Inflammatory macrophage (primary cell): ENCODE results near the gene OR5A2.
"Not testable (repeated sequence)": the region's sequence is repeated elsewhere in the genome, so short reads cannot be mapped to it uniquely, and the experiment has no call there.

ENCODE experiments used
- DNase-seq, 2 donors: peaks; one replicate each; pipeline ENCODE4 v3.0.0-alpha.2; 2020 to 2022
- total RNA-seq, 18 experiments: gene quantifications; one replicate each; lab custom pipeline; 2026; ENCODE audit warnings: mixed read lengths in 6 of 18, inconsistent platforms in 2 of 18; lab: John Stamatoyannopoulos, UW

Gene OR5A2, protein sequence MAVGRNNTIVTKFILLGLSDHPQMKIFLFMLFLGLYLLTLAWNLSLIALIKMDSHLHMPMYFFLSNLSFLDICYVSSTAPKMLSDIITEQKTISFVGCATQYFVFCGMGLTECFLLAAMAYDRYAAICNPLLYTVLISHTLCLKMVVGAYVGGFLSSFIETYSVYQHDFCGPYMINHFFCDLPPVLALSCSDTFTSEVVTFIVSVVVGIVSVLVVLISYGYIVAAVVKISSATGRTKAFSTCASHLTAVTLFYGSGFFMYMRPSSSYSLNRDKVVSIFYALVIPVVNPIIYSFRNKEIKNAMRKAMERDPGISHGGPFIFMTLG
- total RNA-seq, result 0 to 0.27 (median 0) reads per million in 18 experiments

- DNase-seq, result no peak
Observed at GRCh38 chr11:59426361-59427067, at the start of gene OR5A2. OR5A2 (minus strand) TSS chr11:59426413; CDS start chr11:59422953, 3,460 bp downstream.

DNA sequence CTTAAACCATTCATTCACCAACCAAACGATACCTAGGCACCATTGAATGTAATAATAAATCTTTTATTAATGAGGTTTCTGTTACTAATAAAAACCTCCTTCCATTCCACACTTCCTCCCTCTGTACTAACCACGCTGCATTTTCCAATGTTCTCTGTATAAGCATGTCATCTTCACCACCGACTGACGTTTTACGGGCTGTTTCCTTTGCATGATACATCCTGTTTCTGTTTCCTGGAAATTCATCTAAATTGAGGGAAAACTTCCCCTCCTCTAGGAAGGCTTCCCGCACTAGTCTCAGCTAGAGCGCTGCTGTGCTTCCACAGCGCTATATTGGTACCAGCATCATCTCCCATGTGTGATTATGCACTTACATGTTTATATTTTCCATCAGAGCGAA is 49.0 kb upstream of the OR5A2 start:
- DNase-seq, result no peak

DNA sequence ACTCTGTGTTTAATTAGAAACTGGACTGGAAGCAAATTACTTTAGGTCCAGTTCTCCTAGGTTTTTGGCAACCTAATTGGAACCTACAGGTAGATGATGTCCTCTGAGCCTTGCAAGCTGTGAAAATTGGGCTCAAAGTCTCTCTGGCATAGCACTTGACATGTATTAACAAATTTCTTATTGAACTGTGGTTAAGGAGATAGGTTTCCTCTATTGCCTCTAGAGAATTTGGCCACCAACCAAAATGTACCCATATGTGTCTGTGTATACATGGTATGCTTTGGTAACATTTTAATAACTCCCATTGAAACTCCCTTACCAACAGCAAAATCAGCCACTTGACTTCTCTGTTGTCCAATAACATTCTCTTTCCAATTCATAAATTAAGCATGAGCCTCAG is 46.8 kb upstream of the OR5A2 start, which contains the start of gene OR4D10:
Gene OR4D10 (plus strand): TSS at position 301 of the 400 bp plus-strand sequence. CDS start 4,115 bp downstream, outside the sequence.
- DNase-seq, result no peak

GRCh38 chr11:59463190-59463641 is 37.0 kb upstream of the OR5A2 start:
- DNase-seq, result no peak

DNA sequence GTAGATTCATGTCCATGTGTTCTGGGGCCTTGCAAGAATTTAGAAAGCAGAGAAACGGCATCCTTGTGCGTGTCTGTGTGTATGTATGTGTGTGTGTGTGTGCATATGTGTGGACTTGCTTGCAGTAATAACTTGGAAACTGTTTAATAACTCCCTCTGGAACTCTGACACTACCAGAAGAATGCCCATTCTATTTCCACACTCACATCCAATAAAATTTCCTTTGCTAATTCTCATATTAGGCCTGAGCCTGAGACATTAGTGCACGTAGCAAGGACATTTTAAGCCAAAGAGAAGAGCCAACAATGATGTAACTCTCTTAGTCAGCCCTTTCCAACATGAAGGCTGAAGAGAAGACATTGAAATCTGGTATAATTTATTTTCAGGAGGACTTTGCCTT is 33.7 kb upstream of the OR5A2 start:
- no peak for DNase-seq

DNA sequence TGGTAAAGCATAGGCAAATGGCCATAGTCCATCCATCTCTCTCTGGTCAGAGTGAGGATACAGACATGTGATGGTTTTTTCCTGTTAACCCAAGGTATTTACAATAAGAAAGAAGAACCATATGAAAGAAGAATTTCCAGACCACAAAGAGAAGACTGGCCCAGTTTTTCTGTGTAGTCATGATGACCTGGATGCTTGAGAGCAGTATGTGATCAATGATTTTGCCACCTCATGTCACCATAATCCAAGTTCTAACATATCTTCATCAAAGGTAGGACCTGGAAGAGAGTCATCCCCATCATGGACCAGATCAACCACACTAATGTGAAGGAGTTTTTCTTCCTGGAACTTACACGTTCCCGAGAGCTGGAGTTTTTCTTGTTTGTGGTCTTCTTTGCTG is 30.4 kb upstream of the OR5A2 start, which contains the start of gene OR4D6:
Gene OR4D6 (plus strand): TSS at position 301 of the 400 bp plus-strand sequence. CDS start 0 bp downstream, at position 301.
- no peak for DNase-seq

GRCh38 chr11:59448484-59448883 is 22.3 kb upstream of the OR5A2 start:
- no peak for DNase-seq

GRCh38 chr11:59445624-59446023 is 19.4 kb upstream of the OR5A2 start:
- DNase-seq, result not testable (repeated sequence)

DNA sequence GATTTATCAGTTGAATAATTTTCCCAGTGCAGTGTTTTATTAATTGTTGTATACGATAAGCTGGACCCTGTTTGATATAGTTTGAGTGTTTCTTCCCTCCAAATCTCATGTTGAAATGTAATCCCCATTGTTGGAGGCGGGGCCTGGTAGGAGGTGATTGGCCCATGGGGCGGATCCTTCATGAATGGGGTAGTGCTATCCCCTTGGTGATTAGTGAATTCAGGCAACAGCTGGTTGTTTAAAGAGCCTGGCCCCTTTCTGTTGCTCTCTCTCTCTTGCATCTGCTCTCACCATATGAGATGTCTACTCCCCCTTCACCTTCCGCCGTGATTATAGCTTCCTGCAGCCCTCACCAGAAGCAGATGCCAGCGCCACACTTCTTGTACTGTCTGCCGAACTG is 11.6 kb upstream of the OR5A2 start:
- no peak for DNase-seq

DNA sequence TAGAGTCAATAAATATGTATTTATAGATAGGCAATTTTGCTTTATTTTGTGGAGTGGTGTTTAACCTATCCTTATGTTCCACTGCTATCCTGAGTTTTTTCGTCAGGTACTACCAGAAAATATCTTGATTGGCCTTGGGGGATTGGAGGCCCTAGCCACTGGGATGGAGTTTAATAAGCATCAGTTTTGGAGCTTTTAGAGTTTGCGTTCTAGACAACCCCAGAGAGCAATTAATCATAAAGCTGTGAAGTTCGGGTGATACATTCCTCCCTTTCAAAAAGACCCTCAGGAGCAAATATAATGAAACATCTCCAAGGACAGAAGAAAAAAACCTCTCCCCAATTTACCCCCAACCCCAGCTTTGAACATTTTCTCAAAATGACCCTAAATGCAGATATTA is 10.0 kb upstream of the OR5A2 start, which contains the start of gene OR5A1:
Gene OR5A1 (plus strand): TSS at position 301 of the 400 bp plus-strand sequence. CDS start 6,700 bp downstream, outside the sequence.
- no peak for DNase-seq

DNA sequence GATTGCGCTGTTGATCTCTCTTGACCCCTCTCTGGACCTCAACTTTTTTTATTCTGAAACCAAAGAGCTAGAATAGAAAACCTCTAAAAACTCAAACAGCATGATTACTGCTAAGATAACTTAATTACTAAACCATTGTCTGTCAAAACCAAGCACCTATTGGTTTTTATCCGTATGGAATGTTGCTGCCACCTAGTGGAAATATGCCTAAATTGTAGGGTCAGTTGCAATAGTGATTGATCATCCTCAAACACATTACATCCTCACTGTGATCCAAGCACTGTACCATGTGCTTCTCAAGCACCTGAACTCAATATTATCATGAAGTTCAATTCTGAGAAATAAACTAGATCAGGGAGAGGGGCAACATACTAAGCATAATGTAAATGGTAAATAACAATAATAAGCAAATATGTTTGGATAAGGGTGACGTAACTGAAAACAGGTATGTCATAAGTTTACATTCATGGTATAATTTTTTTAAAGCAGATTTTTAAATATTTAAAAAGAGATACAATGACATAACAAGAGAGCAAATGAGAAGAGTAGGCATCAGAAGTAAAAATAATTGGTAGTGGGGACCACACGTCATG is 3.8 kb upstream of the OR5A2 start:
- peak; percentile 79 to 88 for DNase-seq

DNA sequence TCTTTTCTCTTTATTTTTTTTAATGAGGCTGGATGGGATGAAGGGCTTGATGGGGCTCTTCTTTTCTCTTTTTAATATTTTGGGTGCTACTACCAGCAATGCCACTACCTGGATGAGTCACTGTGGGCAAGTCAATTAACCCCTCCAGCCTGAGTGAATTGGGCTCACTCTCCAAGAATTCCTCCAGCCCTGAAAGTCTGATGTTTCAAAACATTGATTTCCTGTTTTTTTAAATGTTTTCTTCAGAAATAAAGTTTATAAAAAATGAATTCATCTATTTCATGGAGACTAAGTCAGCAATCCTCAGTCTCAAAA is 812 bp upstream of the OR5A2 start:
- no peak for DNase-seq

DNA sequence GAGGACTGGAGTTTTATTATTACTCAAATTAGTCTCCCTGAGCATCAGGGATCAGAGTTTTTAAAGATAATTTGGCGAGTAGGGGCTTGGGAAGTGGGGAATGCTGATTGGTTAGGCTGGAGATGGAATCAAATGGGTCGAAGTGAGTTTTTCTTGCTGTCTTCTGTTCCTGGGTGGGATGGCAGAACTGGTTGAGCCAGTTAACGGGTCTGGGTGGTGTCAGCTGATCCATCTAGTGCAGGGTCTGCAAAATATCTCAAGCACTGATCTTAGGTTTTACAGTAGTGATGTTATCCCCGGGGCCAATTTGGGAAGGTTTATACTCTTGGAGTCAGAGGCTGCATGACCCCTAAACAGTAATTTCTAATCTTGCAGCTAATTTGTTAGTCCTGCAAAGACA is 1.1 kb downstream of the OR5A2 start:
- DNase-seq, result no peak

GRCh38 chr11:59423835-59424234 is 2.4 kb downstream of the OR5A2 start:
- peak; percentile 14 to 35 for DNase-seq

- DNase-seq, result no peak
Observed at GRCh38 chr11:59418156-59418555, 8.1 kb downstream of the OR5A2 start.

GRCh38 chr11:59417023-59417422 is 9.2 kb downstream of the OR5A2 start:
- no peak for DNase-seq

DNA sequence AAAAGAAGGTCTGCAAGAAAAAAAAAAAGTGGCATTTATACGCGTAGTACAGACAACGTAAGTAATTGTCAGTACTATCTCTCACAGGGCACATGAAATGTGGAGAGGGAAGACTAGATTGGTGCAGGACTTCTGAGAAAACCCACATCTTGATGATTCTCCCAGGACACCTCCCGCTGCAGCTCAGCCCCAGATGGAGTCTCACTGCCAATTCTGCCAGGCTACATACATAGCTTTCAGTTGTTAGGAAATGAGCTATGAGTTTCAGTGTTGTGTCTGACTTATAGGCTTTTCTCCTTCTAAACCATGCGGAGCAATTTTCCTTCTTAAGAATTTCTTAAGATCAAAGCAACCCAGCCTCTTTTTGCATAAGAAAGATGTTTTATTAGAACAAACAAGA is 9.6 kb downstream of the OR5A2 start:
- no peak for DNase-seq

- peak; percentile 55 to 63 for DNase-seq
Observed at GRCh38 chr11:59415111-59415510, 11.1 kb downstream of the OR5A2 start.

DNA sequence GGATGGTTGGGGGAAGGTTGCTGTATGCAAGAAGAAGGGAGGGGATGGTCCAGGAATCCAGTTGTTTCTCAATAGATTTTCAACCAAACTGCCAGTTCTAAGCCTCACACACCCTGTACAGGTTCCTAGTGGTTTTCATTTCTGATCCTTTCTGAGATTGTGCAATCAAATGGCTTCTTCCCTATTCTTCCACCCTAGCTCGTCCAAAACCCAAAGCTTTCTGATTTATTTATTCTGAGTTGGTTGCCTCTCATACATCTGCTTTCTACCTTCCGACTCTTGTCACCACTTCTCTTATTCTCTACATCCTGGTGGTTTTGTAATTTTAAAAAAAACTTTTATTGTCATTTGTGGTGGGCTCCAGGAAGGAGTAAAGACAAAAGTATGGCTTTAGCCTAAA is 12.6 kb downstream of the OR5A2 start:
- DNase-seq, result peak; percentile 13 to 51

DNA sequence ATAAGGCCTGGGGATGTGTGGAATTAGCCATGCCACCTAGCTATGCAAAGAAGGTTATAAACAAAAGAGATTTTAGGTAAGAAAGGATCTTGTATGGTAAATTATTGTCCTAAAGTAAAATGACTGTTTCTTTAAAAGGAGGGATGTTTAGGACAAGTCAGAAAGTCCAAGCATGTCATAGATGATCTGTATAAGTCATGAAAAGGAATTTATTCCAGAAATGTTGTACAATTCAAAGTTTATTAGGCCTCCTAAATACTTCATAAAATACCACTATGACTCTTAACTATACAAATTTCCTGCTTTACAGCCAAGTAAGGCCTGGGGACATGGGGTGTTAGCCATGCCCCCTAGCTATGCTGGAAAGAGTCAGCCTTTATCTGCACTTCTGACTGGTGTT is 22.7 kb downstream of the OR5A2 start:
- no peak for DNase-seq

GRCh38 chr11:59401262-59401552 is 25.0 kb downstream of the OR5A2 start:
- DNase-seq, result no peak

DNA sequence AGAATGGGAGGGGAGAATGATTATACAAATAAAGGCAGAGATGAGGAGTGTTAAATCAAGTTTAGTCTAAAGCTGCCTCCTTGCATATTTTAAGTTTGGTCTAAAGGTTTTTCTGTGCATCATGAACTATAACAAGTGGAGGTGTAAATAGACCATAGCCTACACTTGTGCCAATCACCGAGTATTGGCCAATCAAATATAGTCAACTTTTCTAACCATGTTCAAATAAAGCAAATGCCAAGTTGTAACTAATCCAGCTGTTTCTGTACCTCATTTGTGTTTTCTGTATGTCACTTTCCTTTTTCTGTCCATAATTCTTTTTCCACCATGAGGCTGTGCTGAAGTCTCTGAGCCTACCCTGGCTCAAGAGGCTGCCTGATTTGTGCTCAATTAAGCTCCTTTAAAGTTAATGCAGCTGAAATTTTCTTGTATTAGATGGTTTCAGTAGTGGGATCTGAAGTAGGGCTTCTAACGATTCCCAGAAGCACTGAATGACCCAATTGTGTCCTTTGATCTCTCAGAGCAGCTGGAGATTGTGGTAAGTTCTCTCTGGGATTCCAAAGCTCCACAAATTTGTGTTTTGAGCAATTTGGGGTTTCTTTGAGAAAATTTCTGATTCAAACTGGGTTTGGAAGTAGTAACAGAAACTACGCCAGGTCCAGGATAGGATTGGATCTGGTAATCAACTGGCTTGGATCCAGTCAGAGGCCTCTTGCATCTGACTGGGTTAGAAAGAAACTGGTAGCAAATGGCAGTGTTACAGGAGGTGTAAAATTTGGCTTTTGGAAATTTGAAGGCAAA is 25.6 kb downstream of the OR5A2 start:
- DNase-seq, result no peak

DNA sequence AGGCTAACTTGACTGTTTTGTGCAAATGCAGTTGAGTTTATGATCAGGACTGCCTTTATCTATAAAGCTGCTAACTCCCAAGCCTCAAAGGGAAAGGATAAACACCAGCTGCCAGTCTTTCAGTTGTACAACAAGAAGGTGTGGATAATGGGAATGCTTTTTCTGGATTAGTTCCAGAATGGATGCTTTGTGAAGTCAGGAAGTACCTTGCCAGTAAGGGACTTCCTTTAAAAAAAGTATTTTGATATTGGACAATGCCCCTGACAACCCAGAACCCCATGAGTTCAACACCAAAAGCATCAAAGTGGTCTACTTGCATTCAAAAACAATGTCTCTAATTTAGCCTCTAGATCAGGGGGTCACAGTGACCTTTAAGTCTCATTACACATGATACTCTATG is 32.0 kb downstream of the OR5A2 start:
- DNase-seq, result no peak
